H1 (cell line): ENCODE measurements around the gene RNF114. TPM values are rescaled to one million over a fixed set of nuclear protein-coding genes. Genes with fewer than 3 reads are reported as not detected.
A peak's percentile ranks its signal among the peaks of the same experiment; 100 is the strongest.

Source experiments
- CTCF ChIA-PET: fragments of 300-600 bp; sonication (Branson Sonifier 250); formaldehyde crosslinking; loops from one replicate; lab custom pipeline; 2021; ENCODE audit not compliant: partially characterized antibody; lab: Charles Lee
- POLR2A ChIA-PET: fragments of 300-600 bp; sonication (Branson Sonifier 250); formaldehyde crosslinking; loops from one replicate; lab custom pipeline; 2021; ENCODE audit warnings: inconsistent platforms; ENCODE audit not compliant: partially characterized antibody; lab: Charles Lee
- DNase-seq, 2 experiments: peaks; one replicate each; pipeline versions ENCODE4 v3.0.0 to v3.0.0-alpha.2; 2010 to 2022; ENCODE audit warnings: low spot score in 2 of 2, low read depth in 1 of 2, mixed read lengths in 1 of 2
- FAIRE-seq: peaks from 2 replicates; lab custom pipeline; 2011; peaks lifted over from hg19 to GRCh38; lab: Jason Lieb, UNC
- H2AFZ ChIP-seq: 2 replicates; pipeline ENCODE4 v1.8.1; 2012; ENCODE audit warnings: low read length, inconsistent platforms
- H2AK5ac ChIP-seq: 2 replicates; pipeline ENCODE4 v1.6.1; 2013; ENCODE audit warnings: low read depth, low read length
- H2BK120ac ChIP-seq: replicated peaks from 2 replicates; pipeline ENCODE3; 2013; ENCODE audit warnings: low read depth, low read length, inconsistent platforms
- H2BK12ac ChIP-seq: 2 replicates; pipeline ENCODE4 v1.6.1; 2013; ENCODE audit warnings: low read depth, low read length
- H2BK15ac ChIP-seq: 2 replicates; pipeline ENCODE4 v1.6.1; 2013; ENCODE audit warnings: low read length
- H2BK20ac ChIP-seq: 2 replicates; pipeline ENCODE4 v1.6.1; 2013; ENCODE audit warnings: low read length
- H2BK5ac ChIP-seq: 2 replicates; pipeline ENCODE4 v1.6.1; 2013; ENCODE audit warnings: low read depth, low read length
- H3K14ac ChIP-seq: 2 replicates; pipeline ENCODE4 v1.6.1; 2013; ENCODE audit warnings: inconsistent platforms; ENCODE audit not compliant: insufficient read length
- H3K18ac ChIP-seq: 2 replicates; pipeline ENCODE4 v1.6.1; 2013; ENCODE audit warnings: low read length; ENCODE audit errors: extremely low read depth
- H3K23ac ChIP-seq: 2 replicates; pipeline ENCODE4 v1.6.1; 2013; ENCODE audit warnings: inconsistent platforms; ENCODE audit not compliant: insufficient read length
- H3K23me2 ChIP-seq: 2 replicates; pipeline ENCODE4 v1.6.1; 2013; ENCODE audit warnings: low read depth, low read length
- H3K27ac ChIP-seq: 2 replicates; pipeline ENCODE4 v1.6.1; 2011; ENCODE audit warnings: low read depth, low read length, inconsistent platforms
- H3K27me3 ChIP-seq, 4 experiments: replicated peaks in 1 of 4; 1 replicate in 1 of 4; 2 replicates in 3 of 4; pipeline versions ENCODE4 v1.6.1 to v1.8.1; 2011 to 2013; ENCODE audit warnings: low read length in 3 of 4, mild to moderate bottlenecking in 3 of 4, inconsistent platforms in 2 of 4, mixed read lengths in 2 of 4, moderate library complexity in 1 of 4; ENCODE audit not compliant: control insufficient read depth in 3 of 4, insufficient read depth in 3 of 4; ENCODE audit errors: extremely low read depth in 1 of 4
- H3K36me3 ChIP-seq, 4 experiments: 2 replicates each; pipeline versions ENCODE4 v1.6.1 to v1.8.1; 2011 to 2013; ENCODE audit warnings: mild to moderate bottlenecking in 4 of 4, low read length in 3 of 4, moderate library complexity in 2 of 4, control low read depth in 1 of 4, inconsistent platforms in 1 of 4; ENCODE audit not compliant: insufficient read depth in 4 of 4, control insufficient read depth in 2 of 4
- H3K4ac ChIP-seq: replicated peaks from 2 replicates; pipeline ENCODE3; 2013; ENCODE audit warnings: low read length, low read depth, mixed read lengths, inconsistent platforms; ENCODE audit not compliant: insufficient read length
- H3K4me1 ChIP-seq, 4 experiments: replicated peaks in 1 of 4; 1 replicate in 1 of 4; 2 replicates in 3 of 4; pipeline versions ENCODE4 v1.6.1 to v1.8.1; 2011 to 2013; ENCODE audit warnings: low read length in 3 of 4, inconsistent platforms in 2 of 4, mixed read lengths in 1 of 4; ENCODE audit not compliant: insufficient read depth in 4 of 4, control insufficient read depth in 3 of 4
- H3K4me2 ChIP-seq, 2 experiments: 2 replicates each; pipeline versions ENCODE4 v1.6.1 to v1.8.1; 2011 to 2013; ENCODE audit warnings: low read depth in 2 of 2, low read length in 2 of 2, control low read depth in 1 of 2, inconsistent platforms in 1 of 2, mild to moderate bottlenecking in 1 of 2; ENCODE audit not compliant: insufficient read depth in 1 of 2
- H3K4me3 ChIP-seq, 4 experiments: fragments of 200-600, 300-600 bp in 1 of 4; sonication (generic), shearing (Covaris generic), sonication (Bioruptor Twin) in 1 of 4; 2 replicates each; pipeline versions ENCODE4 v1.5.1 to v1.8.1; 2011 to 2016; ENCODE audit warnings: low read length in 4 of 4, low read depth in 3 of 4, control low read depth in 2 of 4, inconsistent platforms in 2 of 4, mild to moderate bottlenecking in 2 of 4, mixed read lengths in 1 of 4, moderate library complexity in 1 of 4; ENCODE audit not compliant: insufficient read depth in 2 of 4; ENCODE audit errors: extremely low read depth in 1 of 4
- H3K56ac ChIP-seq: replicated peaks from 2 replicates; pipeline ENCODE3; 2013; ENCODE audit warnings: low read depth, mild to moderate bottlenecking, mixed read lengths, low read length, inconsistent platforms; ENCODE audit not compliant: insufficient read length
- H3K79me1 ChIP-seq: 2 replicates; pipeline ENCODE4 v1.6.1; 2013; ENCODE audit warnings: low read depth, low read length, control low read depth
- H3K79me2 ChIP-seq, 2 experiments: 2 replicates each; pipeline versions ENCODE4 v1.6.1 to v1.8.1; 2012 to 2013; ENCODE audit warnings: low read length in 2 of 2, mild to moderate bottlenecking in 2 of 2, inconsistent platforms in 1 of 2; ENCODE audit not compliant: insufficient read depth in 2 of 2, control insufficient read depth in 1 of 2
- H3K9ac ChIP-seq, 4 experiments: replicated peaks in 1 of 4; 1 replicate in 1 of 4; 2 replicates in 3 of 4; pipeline versions ENCODE4 v1.6.1 to v1.8.1; 2011 to 2013; ENCODE audit warnings: low read depth in 3 of 4, low read length in 3 of 4, control low read depth in 2 of 4, mild to moderate bottlenecking in 2 of 4, moderate library complexity in 2 of 4, inconsistent platforms in 1 of 4; ENCODE audit errors: extremely low read depth in 1 of 4
- H3K9me3 ChIP-seq, 2 experiments: 2 replicates each; pipeline versions ENCODE4 v1.6.1 to v1.8.1; 2012 to 2013; ENCODE audit warnings: mild to moderate bottlenecking in 2 of 2, moderate library complexity in 2 of 2, control low read depth in 1 of 2, inconsistent platforms in 1 of 2, low read depth in 1 of 2, low read length in 1 of 2, mixed read lengths in 1 of 2; ENCODE audit not compliant: insufficient read depth in 2 of 2
- H4K20me1 ChIP-seq, 2 experiments: replicated peaks in 1 of 2; 2 replicates each; pipeline versions ENCODE3 to v1.8.1; 2011 to 2013; ENCODE audit warnings: inconsistent platforms in 2 of 2, low read length in 2 of 2, mild to moderate bottlenecking in 1 of 2; ENCODE audit not compliant: insufficient read depth in 2 of 2, control insufficient read depth in 1 of 2
- H4K5ac ChIP-seq: 2 replicates; pipeline ENCODE4 v1.6.1; 2013; ENCODE audit warnings: low read length, low read depth, mixed read lengths, inconsistent platforms; ENCODE audit not compliant: insufficient read length
- H4K8ac ChIP-seq: 2 replicates; pipeline ENCODE4 v1.8.0; 2013; ENCODE audit warnings: mild to moderate bottlenecking, moderate library complexity, low read length, inconsistent platforms; ENCODE audit not compliant: insufficient read depth; ENCODE audit errors: extremely low read depth
- H4K91ac ChIP-seq: replicated peaks from 2 replicates; pipeline ENCODE3; 2013; ENCODE audit warnings: low read length, mixed read lengths, inconsistent platforms; ENCODE audit not compliant: insufficient read length
- RBBP5 ChIP-seq: IDR thresholded peaks from 2 replicates; pipeline ENCODE4 v1.7.1; 2012; ENCODE audit warnings: low read depth, mild to moderate bottlenecking, inconsistent platforms, low read length, moderate library complexity, borderline replicate concordance
- YY1 ChIP-seq: IDR thresholded peaks from 2 replicates; pipeline ENCODE4 v1.6.1; 2011; ENCODE audit warnings: low read depth, mild to moderate bottlenecking, low read length
- WGBS, 2 experiments: shearing (Covaris generic) in 1 of 2; methylation state at CpG; one replicate each; pipeline versions ENCODE4 v1.1.6 to v1.1.7; 2013 to 2015; ENCODE audit warnings: low lambda C conversion rate in 2 of 2, mixed read lengths in 2 of 2, inconsistent platforms in 1 of 2, low coverage in 1 of 2, missing lambda C conversion rate in 1 of 2; ENCODE audit not compliant: insufficient replicate concordance in 2 of 2, insufficient coverage in 1 of 2, insufficient read length in 1 of 2; ENCODE audit errors: extremely low coverage in 1 of 2, missing lambda C conversion rate in 1 of 2; 5-methylcytosine and 5-hydroxymethylcytosine counted together
- polyA plus RNA-seq, 7 experiments: library from polyadenylated mRNA; depleted of rRNA in 3 of 7; stranded (reverse) in 5 of 7; unstranded in 2 of 7; fragments of >200 nt in 5 of 7; fragments of 200-250 nt in 2 of 7; gene quantifications; 1 replicate in 5 of 7; 2 replicates in 1 of 7; 4 replicates in 1 of 7; pipeline versions ENCODE4 v1.2.1 to v1.2.3, GENCODE V29; 2011 to 2013; ENCODE audit warnings: missing spikeins in 2 of 7, mixed read lengths in 2 of 7
- total RNA-seq: library from RNA; stranded (reverse); fragmentation: NEBNext Ultra II Directional; extraction: Animal tissue kit (Norgen Biotek cat#: 25700); gene quantifications from 2 replicates; pipeline ENCODE4 v1.2.1, GENCODE V29; 2021

RNF114 gene
- total and polyA plus RNA-seq, 2 of the 8 experiments (the other 6 are each of a cell fraction or from before 2014, with no cell fraction given): 81.7 to 89.9 TPM

DNA sequence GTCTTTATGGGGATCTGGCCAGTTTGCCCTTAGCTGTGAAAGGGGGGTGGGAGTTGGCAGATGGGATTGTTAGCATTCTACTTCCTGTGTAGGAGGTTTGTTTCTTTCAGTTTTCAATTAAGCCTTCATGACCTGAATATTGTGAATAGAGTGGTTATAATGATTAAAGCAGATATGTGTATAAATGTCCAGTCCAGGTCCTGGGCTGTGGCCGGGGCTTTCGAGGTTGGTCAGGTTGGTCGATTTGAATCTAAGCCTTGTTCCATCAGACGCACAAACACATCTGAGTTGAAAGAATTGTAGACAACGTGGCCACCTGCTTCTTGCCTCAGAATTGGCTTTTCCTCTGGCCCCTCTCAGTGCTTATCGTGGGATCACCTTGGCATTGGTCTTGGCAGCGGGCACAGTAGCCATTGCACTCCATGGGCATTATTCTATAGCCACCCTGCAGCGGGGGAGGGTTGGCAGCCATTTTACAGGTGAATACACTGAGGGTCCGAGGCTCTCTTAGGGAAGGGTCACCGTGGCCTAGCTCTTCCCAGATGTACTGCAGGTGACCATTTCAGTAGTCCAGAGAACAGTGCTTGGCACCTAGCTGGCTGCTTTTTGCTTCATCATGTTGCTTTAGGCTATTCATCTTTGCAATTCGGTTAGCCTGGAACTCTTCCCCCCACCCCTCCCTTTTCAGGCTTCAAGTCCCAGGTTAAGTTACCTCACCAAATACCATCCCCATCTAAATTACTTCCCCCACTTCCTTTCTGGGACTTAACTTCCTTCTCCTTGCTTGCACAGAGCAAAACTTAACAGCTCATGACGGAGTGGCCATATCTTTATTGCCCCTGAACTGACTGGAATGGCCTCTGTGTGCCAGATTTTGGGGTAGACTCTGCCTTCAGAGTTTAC, 1.1 kb downstream of the RNF114 start:
- H2BK5ac ChIP-seq: 0 out of 2 replicates have a peak overlapping the region, but pooled peaks have one; percentile 4
- peaks cover 7% of the 10 kb centered on the region; the same call in 1 of the 2 replicates for H3K23me2 ChIP-seq
- peak overlapping the region; percentile 74 to 99 (median 91) for H3K4me3 ChIP-seq
- peak overlapping the region; percentile 49 to 77 (median 66) for H3K9ac ChIP-seq
- FAIRE-seq (no peak), DNase-seq (no peak)
- H3K4me2 ChIP-seq: peak overlapping the region; percentile 94 to 98
- no peak overlapping the region for H4K8ac ChIP-seq
- H3K79me2 ChIP-seq: peaks cover 21 to 58% of the 10 kb centered on the region in 2 experiments
- H2BK120ac ChIP-seq: no peak overlapping the region
- H3K27ac ChIP-seq: no peak overlapping the region
- no peak overlapping the region for H3K23ac ChIP-seq
- no peak overlapping the region for H4K91ac ChIP-seq
- no peak overlapping the region for H4K5ac ChIP-seq
- H4K20me1 ChIP-seq: peaks cover 8 to 10% of the 10 kb centered on the region in 2 experiments
- no peak overlapping the region for H2AFZ ChIP-seq
- H3K27me3 ChIP-seq: no peaks in the 10 kb centered on the region
- WGBS, 2 experiments: 27% methylated on average over 12 of the region's 12 CpGs; no CpG with 5 or more reads in 1 of the 2 experiments
- H3K18ac ChIP-seq: no peak overlapping the region
- no peak overlapping the region for H3K14ac ChIP-seq
- ChIA-PET CTCF (interaction anchor here (0.8 to 2.2 kb wide), 9 partner anchors 9 to 242 kb away, joined by 3 to 9 read pairs (median 3); no protein-coding TSS in a partner anchor), POLR2A (interaction anchor here (1.1 to 1.7 kb wide), 4 partner anchors 14 to 132 kb away, joined by 3 to 5 read pairs (median 4); partner anchors contain the start of gene SNAI1)
- no peak overlapping the region for H2BK15ac ChIP-seq
- H3K4ac ChIP-seq: no peak overlapping the region
- H2BK20ac ChIP-seq: no peak overlapping the region
- H3K79me1 ChIP-seq: peaks cover 13% of the 10 kb centered on the region
- no peak overlapping the region for H2AK5ac ChIP-seq
- H3K4me1 ChIP-seq: peaks cover 3 to 14% (median 8%) of the 10 kb centered on the region in 4 experiments; a peak in 5 of 7 replicates
- H3K36me3 ChIP-seq: peaks cover 0 to 19% (median 2%) of the 10 kb centered on the region in 4 experiments; a peak in 4 of 8 replicates
- no peaks in the 10 kb centered on the region for H3K9me3 ChIP-seq
- H2BK12ac ChIP-seq: no peak overlapping the region
- TF ChIP-seq RBBP5 (no peak), YY1 (peak; percentile 79)
- no peak overlapping the region for H3K56ac ChIP-seq
